ENCODE measurements around the gene UNC13A. TPM values are rescaled to one million over a fixed set of nuclear protein-coding genes. Genes with fewer than 3 reads are reported as not detected.

UNC13A gene
- total and polyA plus RNA-seq, 7 donors = under 0.01 to 0.83 (median 0.60) TPM

DNA sequence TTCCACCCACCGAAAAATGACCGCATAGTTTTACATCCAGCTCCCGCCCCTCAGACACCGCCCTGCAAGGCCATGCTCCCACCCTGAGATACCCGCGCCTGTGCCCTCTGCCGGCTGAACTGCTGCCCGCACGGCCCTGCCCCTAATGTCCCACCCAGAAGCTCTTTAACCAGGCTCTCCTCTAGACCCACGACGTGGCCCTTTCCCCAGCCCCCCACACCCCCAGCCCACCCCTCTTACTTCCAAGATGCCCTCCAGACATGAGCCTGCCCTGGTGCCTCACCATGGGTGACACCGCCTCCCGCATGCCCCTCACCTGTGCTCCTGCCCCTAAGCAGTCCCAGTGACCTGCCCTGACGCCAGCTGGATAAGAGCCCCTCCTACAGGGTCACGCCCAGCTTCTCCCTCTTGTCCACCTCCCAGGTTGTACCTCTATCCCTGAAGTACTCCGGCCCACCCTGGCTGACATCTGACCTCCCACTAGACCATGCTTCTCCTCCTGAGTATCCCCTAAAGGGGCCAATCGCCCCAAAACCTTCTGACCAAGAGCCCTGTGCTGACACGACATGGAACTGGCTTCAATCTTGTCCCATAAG lies 81.5 kb downstream of the UNC13A start:
- H3K36me3 ChIP-seq = no peaks in the 10 kb centered on the region
- DNase-seq = no peak
- intact Hi-C loops (cut with DNase I) = no loop called here
- 13 to 18% methylated on average over 18 of the region's 18 CpGs for WGBS, 2 donors
- no peak for TF ChIP-seq EP300 (IDR thresholded peaks at IDR 0.05)
- TF ChIP-seq CTCF (IDR thresholded peaks at IDR 0.05) = no peak
- no peak for TF ChIP-seq POLR2A (IDR thresholded peaks at IDR 0.05)
- no peak for TF ChIP-seq POLR2AphosphoS5 (IDR thresholded peaks at IDR 0.05)
- H3K4me3 ChIP-seq = peak overlapping the region in 3 of 4 donors; percentile 13 to 38 (median 36)
- H3K4me1 ChIP-seq = peaks cover 0 to 16% (median 11%) of the 10 kb centered on the region in 4 donors
- H3K9me3 ChIP-seq = no peaks in the 10 kb centered on the region
- H3K27ac ChIP-seq = no peak overlapping the region
- H3K27me3 ChIP-seq = peaks cover 8 to 64% (median 51%) of the 10 kb centered on the region in 3 donors

- WGBS, 2 donors = 1 to 3% methylated on average over 85 of the region's 85 CpGs
- intact Hi-C loops (cut with DNase I) = no loop called here
- DNase-seq = peak; percentile 77
- Histone ChIP-seq H3K9me3 (no peaks in the 10 kb centered on the region), H3K4me1 (peaks cover 0 to 16% (median 11%) of the 10 kb centered on the region in 4 donors), H3K27me3 (peaks cover 8 to 67% (median 51%) of the 10 kb centered on the region in 3 donors), H3K4me3 (peak overlapping the region in 3 of 4 donors; percentile 13 to 38 (median 36)), H3K36me3 (no peaks in the 10 kb centered on the region), H3K27ac (peak overlapping the region in 1 of 4 donors; percentile 49)
- TF ChIP-seq CTCF (IDR thresholded peaks at IDR 0.05) (peak in 3 of 4 experiments; percentile 12 to 42 (median 38)), POLR2AphosphoS5 (IDR thresholded peaks at IDR 0.05) (no peak)
These were observed 82.2 kb downstream of the UNC13A start for GRCh38 chr19:17605761-17606589.

DNA sequence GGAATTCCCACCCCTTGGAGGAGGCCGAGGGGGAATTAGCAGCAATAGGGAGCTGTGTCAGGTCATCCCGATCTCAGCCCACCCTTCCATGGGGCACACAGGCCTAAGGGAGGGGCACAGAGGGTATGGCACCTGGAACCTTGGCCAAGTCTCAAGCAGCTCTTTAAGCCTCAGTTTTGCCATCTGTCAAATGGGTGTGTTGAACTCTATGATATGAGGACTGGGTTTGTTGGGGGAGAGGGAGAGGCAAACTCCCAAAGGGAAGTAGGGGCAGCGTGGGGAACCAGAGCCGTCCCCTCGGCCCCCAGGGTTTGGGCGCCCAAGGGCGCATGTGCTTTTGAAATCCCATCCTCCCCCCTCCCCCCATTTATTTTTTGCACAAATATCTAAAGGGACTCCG lies 83.0 kb downstream of the UNC13A start:
- H3K4me1 ChIP-seq = peaks cover 0 to 16% (median 11%) of the 10 kb centered on the region in 4 donors
- no peak for TF ChIP-seq POLR2AphosphoS5 (IDR thresholded peaks at IDR 0.05)
- no peak for TF ChIP-seq CTCF (IDR thresholded peaks at IDR 0.05)
- TF ChIP-seq POLR2A (IDR thresholded peaks at IDR 0.05) = no peak
- TF ChIP-seq EP300 (IDR thresholded peaks at IDR 0.05) = no peak
- intact Hi-C loops (cut with DNase I) = no loop called here
- H3K9me3 ChIP-seq = no peaks in the 10 kb centered on the region
- H3K36me3 ChIP-seq = no peaks in the 10 kb centered on the region
- peaks cover 8 to 70% (median 51%) of the 10 kb centered on the region in 3 donors for H3K27me3 ChIP-seq
- no peak overlapping the region for H3K27ac ChIP-seq
- 89 to 95% methylated on average over 8 of the region's 8 CpGs for WGBS, 2 donors
- no peak for DNase-seq
- H3K4me3 ChIP-seq = no peak overlapping the region

DNA sequence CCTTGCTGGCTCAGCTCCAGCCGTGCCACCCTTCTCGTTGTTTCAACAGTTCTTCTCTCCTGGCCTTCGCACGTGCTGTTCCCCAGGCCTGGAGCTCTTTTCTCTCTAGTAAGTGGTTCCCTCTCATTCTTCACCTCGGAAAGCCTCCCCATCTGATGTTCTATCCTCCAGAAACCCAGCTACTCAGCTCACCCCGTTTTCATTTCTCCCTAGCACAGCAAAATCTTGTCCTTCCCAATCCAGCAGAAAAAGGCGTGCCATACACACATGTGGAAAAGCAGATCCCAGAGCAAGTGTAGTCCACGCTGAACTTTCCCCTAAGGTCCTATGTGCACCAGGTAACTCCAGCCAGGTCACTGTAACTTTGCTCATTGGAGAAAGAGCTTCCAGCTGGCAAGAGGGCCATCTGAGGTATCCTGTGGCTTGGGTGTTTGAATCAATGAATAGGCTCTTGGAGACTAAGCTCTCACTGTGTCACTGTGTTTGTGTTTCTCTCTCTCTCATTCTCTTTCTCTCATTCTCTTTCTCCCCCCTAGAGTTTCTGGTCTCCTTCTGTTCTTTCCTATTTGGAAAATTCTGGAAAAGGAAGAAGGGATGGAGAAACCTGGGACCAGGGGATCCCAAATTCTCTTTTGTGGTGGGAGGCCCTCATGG lies 83.7 kb downstream of the UNC13A start:
- no peak for DNase-seq
- intact Hi-C loops (cut with DNase I) = no loop called here
- Histone ChIP-seq H3K9me3 (no peaks in the 10 kb centered on the region), H3K4me3 (no peak overlapping the region), H3K27ac (no peak overlapping the region), H3K4me1 (peaks cover 0 to 16% (median 11%) of the 10 kb centered on the region in 4 donors), H3K36me3 (no peaks in the 10 kb centered on the region), H3K27me3 (peaks cover 8 to 67% (median 51%) of the 10 kb centered on the region in 3 donors)
- no peak for TF ChIP-seq CTCF (IDR thresholded peaks at IDR 0.05)
- TF ChIP-seq EP300 (IDR thresholded peaks at IDR 0.05) = no peak
- TF ChIP-seq POLR2A (IDR thresholded peaks at IDR 0.05) = no peak
- TF ChIP-seq POLR2AphosphoS5 (IDR thresholded peaks at IDR 0.05) = no peak
- WGBS, 2 donors = 42 to 73% methylated on average over 8 of the region's 8 CpGs

Data from sigmoid colon (tissue), 7 donors.